Stomach smooth muscle (tissue), 2 donors: ENCODE measurements around the gene PLCXD1.
A peak's percentile ranks its signal among the peaks of the same experiment; 100 is the strongest.
"Not testable (repeated sequence)": the region's sequence is repeated elsewhere in the genome, so short reads cannot be mapped to it uniquely, and the experiment has no call there.

Source experiments
- H3K27ac ChIP-seq: one replicate; pipeline ENCODE4 v1.7.0; 2013; ENCODE audit warnings: mild to moderate bottlenecking, low read length, inconsistent platforms
- H3K27me3 ChIP-seq, 2 donors: one replicate each; pipeline ENCODE4 v1.7.0; 2013; ENCODE audit warnings: low read length in 2 of 2; ENCODE audit not compliant: insufficient read depth in 2 of 2, control insufficient read depth in 1 of 2
- H3K36me3 ChIP-seq, 2 donors: one replicate each; pipeline ENCODE4 v1.7.0; 2013; ENCODE audit warnings: low read length in 2 of 2; ENCODE audit not compliant: control insufficient read depth in 2 of 2, insufficient read depth in 2 of 2
- H3K4me1 ChIP-seq: one replicate; pipeline ENCODE4 v1.7.0; 2013; ENCODE audit warnings: low read length; ENCODE audit not compliant: control insufficient read depth, insufficient read depth
- H3K4me3 ChIP-seq, 2 donors: one replicate each; pipeline ENCODE4 v1.7.0; 2013; ENCODE audit warnings: low read length in 2 of 2
- H3K9ac ChIP-seq, 2 donors: one replicate each; pipeline ENCODE4 v1.7.0; 2013; ENCODE audit warnings: low read length in 2 of 2, mild to moderate bottlenecking in 1 of 2
- H3K9me3 ChIP-seq, 2 donors: one replicate each; pipeline ENCODE4 v1.7.0; 2013; ENCODE audit warnings: low read length in 2 of 2; ENCODE audit not compliant: control insufficient read depth in 2 of 2
- donor health status: healthy.
- donor health status: Pancreatic carcinoma.

Gene PLCXD1

GRCh38 chrX:264634-265455 lies 16.3 kb upstream of the PLCXD1 start:
- no peak overlapping the region for H3K27ac ChIP-seq
- no peaks in the 10 kb centered on the region for H3K9me3 ChIP-seq
- H3K36me3 ChIP-seq: no peaks in the 10 kb centered on the region
- H3K27me3 ChIP-seq: no peaks in the 10 kb centered on the region
- H3K4me1 ChIP-seq: no peaks in the 10 kb centered on the region
- H3K9ac ChIP-seq: no peak overlapping the region
- H3K4me3 ChIP-seq: no peak overlapping the region

- H3K27me3 ChIP-seq: no peaks in the 10 kb centered on the region
- no peak overlapping the region for H3K9ac ChIP-seq
- no peaks in the 10 kb centered on the region for H3K4me1 ChIP-seq
- no peak overlapping the region for H3K4me3 ChIP-seq
- no peaks in the 10 kb centered on the region for H3K36me3 ChIP-seq
- no peak overlapping the region for H3K27ac ChIP-seq
- no peaks in the 10 kb centered on the region for H3K9me3 ChIP-seq
Measured at GRCh38 chrX:265502-265901, 15.7 kb upstream of the PLCXD1 start.

DNA sequence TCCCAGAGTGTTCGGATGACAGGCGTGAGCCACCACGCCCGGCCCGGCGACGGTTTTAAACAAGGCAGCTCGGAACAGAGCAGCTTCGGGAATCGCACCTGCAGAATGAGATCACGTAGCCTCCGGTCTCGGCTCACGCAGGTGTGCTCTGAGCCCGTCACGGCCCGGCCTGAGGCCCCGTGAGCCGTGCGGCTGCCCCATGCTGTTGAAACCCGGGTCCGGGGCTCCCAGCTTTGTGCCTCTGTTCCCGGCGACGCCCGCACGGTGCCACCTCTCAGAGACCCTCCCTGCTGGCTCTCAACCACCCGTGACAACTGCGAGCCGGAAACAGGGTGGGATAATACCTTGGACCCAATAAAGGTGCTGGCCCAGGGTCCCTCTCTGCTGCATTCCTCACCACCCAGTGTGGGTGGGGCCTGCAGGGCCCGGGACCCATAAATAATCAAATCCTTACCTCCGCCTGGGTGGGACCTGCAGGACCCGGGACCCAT lies 13.4 kb upstream of the PLCXD1 start:
- no peaks in the 10 kb centered on the region for H3K9me3 ChIP-seq
- no peaks in the 10 kb centered on the region for H3K27me3 ChIP-seq
- no peak overlapping the region for H3K27ac ChIP-seq
- no peaks in the 10 kb centered on the region for H3K36me3 ChIP-seq
- no peaks in the 10 kb centered on the region for H3K4me1 ChIP-seq
- no peak overlapping the region for H3K9ac ChIP-seq
- H3K4me3 ChIP-seq: no peak overlapping the region

GRCh38 chrX:270848-271367 lies 10.3 kb upstream of the PLCXD1 start:
- Histone ChIP-seq H3K4me1 (peaks cover 4% of the 10 kb centered on the region), H3K4me3 (no peak overlapping the region), H3K27me3 (peaks cover 0 to 1% of the 10 kb centered on the region in 2 donors), H3K27ac (no peak overlapping the region), H3K9ac (no peak overlapping the region), H3K36me3 (no peaks in the 10 kb centered on the region), H3K9me3 (no peaks in the 10 kb centered on the region)

- Histone ChIP-seq H3K9me3 (no peaks in the 10 kb centered on the region), H3K27me3 (peaks cover 3 to 10% of the 10 kb centered on the region in 2 donors), H3K4me3 (no peak overlapping the region), H3K27ac (no peak overlapping the region), H3K9ac (no peak overlapping the region), H3K36me3 (no peaks in the 10 kb centered on the region), H3K4me1 (peaks cover 15% of the 10 kb centered on the region)
Measured at GRCh38 chrX:274904-275475, 6.2 kb upstream of the PLCXD1 start.

GRCh38 chrX:275476-275966 lies 5.7 kb upstream of the PLCXD1 start:
- Histone ChIP-seq H3K9me3 (no peaks in the 10 kb centered on the region), H3K4me1 (peaks cover 15% of the 10 kb centered on the region), H3K27ac (no peak overlapping the region), H3K27me3 (peaks cover 3 to 10% of the 10 kb centered on the region in 2 donors), H3K36me3 (no peaks in the 10 kb centered on the region), H3K9ac (no peak overlapping the region), H3K4me3 (peak overlapping the region in 1 of 2 donors; percentile 73)

DNA sequence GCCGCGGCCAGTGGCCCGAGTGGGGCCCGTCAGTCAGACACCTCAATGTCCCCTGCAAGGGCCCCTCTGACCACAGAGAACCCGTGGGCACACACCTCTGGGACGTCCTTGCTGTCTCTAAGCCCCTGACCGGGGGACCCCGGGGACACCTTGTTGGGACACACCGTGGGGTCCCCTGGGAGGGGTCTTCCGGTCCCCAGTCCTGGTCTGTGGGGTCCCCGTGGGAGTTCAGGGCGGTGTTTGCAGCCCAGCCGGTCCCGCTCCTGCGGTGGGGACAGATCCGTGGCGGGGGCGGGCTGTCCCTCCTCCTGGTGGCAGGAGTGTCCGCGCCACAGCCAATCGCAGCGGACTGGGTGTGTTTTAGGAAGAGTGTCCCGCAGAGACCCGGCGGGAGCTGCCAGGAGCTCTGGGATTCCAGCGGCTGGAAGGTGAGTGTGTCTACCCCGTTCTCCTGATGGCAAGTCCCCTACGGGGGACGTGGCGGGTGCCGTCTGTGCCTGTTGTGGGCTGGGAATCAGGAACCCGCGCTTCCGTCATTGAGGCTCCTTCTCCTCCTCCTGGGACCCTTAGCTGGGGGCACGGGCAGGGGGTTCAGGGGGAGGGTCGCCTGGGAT lies 5.1 kb upstream of the PLCXD1 start:
- H3K36me3 ChIP-seq: no peaks in the 10 kb centered on the region
- no peaks in the 10 kb centered on the region for H3K9me3 ChIP-seq
- peak overlapping the region in 1 of 2 donors; percentile 28 for H3K9ac ChIP-seq
- peak overlapping the region; percentile 51 to 73 for H3K4me3 ChIP-seq
- peaks cover 3 to 10% of the 10 kb centered on the region in 2 donors for H3K27me3 ChIP-seq
- peaks cover 15% of the 10 kb centered on the region for H3K4me1 ChIP-seq
- H3K27ac ChIP-seq: no peak overlapping the region

GRCh38 chrX:276581-277201 lies 4.5 kb upstream of the PLCXD1 start:
- peaks cover 17% of the 10 kb centered on the region for H3K4me1 ChIP-seq
- H3K9ac ChIP-seq: peak overlapping the region; percentile 28 to 42
- no peaks in the 10 kb centered on the region for H3K9me3 ChIP-seq
- no peaks in the 10 kb centered on the region for H3K36me3 ChIP-seq
- H3K4me3 ChIP-seq: peak overlapping the region; percentile 51 to 73
- H3K27ac ChIP-seq: no peak overlapping the region
- H3K27me3 ChIP-seq: peaks cover 3 to 10% of the 10 kb centered on the region in 2 donors

DNA sequence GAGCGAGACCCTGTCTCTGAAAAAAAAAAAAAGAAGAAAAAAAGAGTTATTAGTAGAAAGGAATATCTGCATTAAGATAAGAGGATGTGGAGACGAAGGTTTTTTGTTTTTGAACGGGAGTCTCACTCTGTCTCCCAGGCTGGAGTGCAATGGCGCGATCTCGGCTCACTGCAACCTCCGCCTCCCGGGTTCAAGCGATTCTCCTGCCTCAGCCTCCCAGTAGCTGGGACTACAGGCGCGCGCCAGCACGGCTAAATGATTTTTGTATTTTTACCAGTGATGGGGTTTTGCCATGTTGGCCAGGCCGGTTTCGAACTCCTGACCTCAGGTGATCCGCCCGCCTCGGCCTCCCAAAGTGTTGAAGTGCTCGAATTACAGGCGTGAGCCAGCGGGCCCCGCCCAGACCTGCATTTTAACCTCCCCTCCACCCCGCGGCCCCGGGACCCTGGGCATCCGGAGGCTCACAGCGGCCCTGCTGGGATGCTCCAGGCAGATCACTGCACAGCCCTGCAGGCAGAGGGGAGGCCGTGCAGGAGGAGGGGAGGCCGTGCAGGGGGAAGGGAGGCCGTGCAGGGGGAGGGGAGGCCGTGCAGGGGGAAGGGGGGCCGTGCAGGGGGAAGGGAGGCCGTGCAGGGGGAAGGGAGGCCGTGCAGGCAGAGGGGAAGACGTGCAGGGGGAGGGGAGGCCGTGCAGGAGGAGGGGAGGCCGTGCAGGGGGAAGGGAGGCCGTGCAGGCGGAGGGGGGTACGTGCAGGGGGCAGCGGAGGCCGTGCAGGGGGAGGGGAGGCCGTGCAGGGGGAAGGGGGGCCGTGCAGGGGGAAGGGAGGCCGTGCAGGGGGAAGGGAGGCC lies 1.2 kb upstream of the PLCXD1 start:
- not testable (repeated sequence) for H3K36me3 ChIP-seq, H3K9ac ChIP-seq, H3K27ac ChIP-seq, H3K4me3 ChIP-seq, H3K9me3 ChIP-seq, H3K27me3 ChIP-seq
- H3K4me1 ChIP-seq: peaks cover 17% of the 10 kb centered on the region

DNA sequence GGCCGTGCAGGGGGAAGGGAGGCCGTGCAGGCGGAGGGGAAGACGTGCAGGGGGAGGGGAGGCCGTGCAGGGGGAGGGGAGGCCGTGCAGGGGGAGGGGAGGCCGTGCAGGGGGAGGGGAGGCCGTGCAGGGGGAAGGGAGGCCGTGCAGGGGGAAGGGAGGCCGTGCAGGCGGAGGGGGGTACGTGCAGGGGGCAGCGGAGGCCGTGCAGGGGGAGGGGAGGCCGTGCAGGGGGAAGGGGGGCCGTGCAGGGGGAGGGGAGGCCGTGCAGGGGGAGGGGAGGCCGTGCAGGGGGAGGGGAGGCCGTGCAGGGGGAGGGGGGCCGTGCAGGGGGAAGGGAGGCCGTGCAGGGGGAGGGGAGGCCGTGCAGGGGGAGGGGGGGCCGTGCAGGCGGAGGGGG lies 459 bp upstream of the PLCXD1 start:
- H3K4me3 ChIP-seq, H3K9me3 ChIP-seq, H3K9ac ChIP-seq, H3K36me3 ChIP-seq, H3K27ac ChIP-seq, H3K27me3 ChIP-seq: not testable (repeated sequence)
- H3K4me1 ChIP-seq: peaks cover 14% of the 10 kb centered on the region
